D721Med (cell line): ENCODE data around the gene PKP4.

ENCODE experiments used
- DNase-seq: peaks from one replicate; pipeline ENCODE4 v3.0.0; 2011; ENCODE audit warnings: low spot score; ENCODE audit not compliant: insufficient read length
- FAIRE-seq: peaks from 2 replicates; lab custom pipeline; 2011; peaks lifted over from hg19 to GRCh38; lab: Jason Lieb, UNC
- CTCF ChIP-seq: IDR thresholded peaks from 2 replicates; pipeline ENCODE4 v1.5.1; 2012; ENCODE audit warnings: mild to moderate bottlenecking, control low read depth; ENCODE audit not compliant: insufficient read depth; ENCODE audit errors: missing control alignments

PKP4 gene

GRCh38 chr2:158484892-158485556 lies 28.3 kb downstream of the PKP4 start:
- DNase-seq (no peak), FAIRE-seq (peak; percentile 32)
- no peak for TF ChIP-seq CTCF

DNA sequence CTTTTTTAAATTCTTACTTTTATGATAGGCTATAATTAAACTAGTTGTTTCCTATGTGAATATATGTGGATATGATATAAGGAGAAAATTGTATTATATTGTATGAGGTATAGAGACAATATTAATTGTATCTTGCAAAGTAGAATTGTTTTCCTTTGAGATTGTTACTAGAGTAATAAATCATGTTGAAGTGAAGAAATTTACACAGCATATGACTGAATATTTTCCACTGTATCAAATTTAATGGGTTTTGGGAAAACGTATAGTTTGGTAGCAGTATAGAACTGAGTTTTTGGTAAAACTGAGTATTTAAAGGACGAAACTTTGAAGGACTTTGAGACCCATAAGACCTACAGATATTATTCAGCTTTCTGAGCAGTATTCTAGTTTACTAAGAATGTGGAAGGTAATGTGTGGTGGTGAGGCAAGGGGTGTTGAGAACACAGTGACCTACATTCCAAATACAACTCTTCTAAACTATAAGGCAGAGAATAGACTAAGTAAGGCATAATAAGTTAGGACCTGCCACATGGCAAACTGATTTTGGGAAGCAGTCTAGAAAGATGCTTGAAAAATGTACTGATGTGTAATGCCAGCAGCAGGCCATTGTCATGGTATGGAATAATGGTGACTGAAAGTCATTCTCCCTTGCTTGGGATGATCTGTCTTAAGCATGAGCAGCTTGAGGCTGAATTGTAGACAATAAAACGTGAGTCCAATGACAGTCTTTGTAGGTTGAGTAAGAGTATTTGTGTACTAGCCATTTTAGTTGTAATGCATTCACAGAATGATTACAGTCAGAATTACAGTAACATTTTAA lies 29.6 kb downstream of the PKP4 start:
- FAIRE-seq (peak; percentile 21), DNase-seq (no peak)
- no peak for TF ChIP-seq CTCF

GRCh38 chr2:158486970-158487325 lies 30.2 kb downstream of the PKP4 start:
- FAIRE-seq (no peak), DNase-seq (no peak)
- TF ChIP-seq CTCF: no peak

DNA sequence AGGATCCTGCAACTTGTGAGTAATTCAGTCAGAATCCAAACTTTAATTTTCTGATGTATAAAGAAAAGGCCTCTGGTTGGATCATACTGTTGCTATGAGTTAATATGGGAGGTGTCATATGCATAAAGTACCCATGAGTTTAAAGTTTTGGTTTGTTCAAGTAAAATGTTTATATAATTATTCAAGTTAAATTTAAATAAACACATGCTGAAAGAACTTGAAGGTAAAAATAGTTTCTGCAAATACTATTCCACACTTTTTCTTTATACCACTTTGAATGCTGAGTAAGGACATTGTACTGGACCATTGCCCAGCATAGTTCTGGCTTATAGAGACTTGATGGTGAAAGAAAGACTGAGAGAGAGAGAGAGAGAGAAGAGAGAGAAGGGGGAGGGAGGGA lies 30.7 kb downstream of the PKP4 start:
- DNase-seq: no peak
- FAIRE-seq: no peak
- no peak for TF ChIP-seq CTCF

- DNase-seq (no peak), FAIRE-seq (peak; percentile 58)
- TF ChIP-seq CTCF: no peak
Measured at GRCh38 chr2:158488442-158489216, 31.9 kb downstream of the PKP4 start.

DNA sequence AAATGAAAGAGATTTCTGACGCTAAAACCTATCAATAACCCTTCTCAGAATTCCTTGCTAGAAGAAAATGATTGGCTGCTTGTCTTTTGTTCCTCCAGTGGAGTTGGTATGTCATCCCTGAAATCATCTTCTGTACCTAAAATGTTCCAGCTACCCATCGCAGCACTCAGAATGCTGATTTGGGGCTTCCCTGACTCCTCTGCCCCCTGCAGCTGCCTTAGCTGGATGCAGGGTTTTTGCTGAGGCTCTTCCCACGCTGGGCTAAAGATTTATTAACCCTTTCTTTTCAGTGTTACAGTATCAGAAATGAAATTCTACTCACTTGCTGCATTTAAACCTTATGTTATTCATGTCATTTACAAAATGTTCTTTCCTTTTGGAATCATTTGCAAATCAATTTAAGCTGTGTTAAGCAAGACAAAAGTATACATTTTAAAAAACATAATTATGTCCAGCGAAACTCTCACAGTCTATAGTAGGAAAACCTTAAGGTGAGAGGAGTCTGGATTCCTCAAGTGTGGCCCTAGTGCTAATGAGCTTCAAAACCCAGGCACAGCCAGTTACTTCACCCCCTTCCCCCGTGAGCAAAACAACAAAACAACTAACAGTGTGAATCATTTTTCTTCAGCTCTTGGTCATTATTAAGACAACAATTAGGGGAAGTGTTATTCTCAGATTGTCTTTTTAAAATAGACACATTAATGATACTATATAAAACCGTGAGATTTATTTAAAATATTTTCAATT lies 32.8 kb downstream of the PKP4 start:
- DNase-seq: no peak
- TF ChIP-seq CTCF: no peak
- no peak for FAIRE-seq
